Activated CD4-positive, CD25-positive, alpha-beta regulatory T cell treated with anti-CD3 and anti-CD28 coated beads, Interleukin-2, amount 50 U/mL, for 16 hours (primary cell): ENCODE measurements around the gene C16orf89.
"Not testable (repeated sequence)": the region's sequence is repeated elsewhere in the genome, so short reads cannot be mapped to it uniquely, and the experiment has no call there.

Experiments
- DNase-seq: peaks from one replicate; pipeline ENCODE4 v3.0.0-alpha.2; 2020; ENCODE audit warnings: low read depth, low spot score

Gene C16orf89

GRCh38 chr16:5060073-5060641, 5.6 kb downstream of the C16orf89 start:
- no peak for DNase-seq

GRCh38 chr16:5059386-5060072, 6.2 kb downstream of the C16orf89 start:
- DNase-seq, result no peak

GRCh38 chr16:5058476-5058875, 7.3 kb downstream of the C16orf89 start:
- DNase-seq, result no peak

- peak; percentile 10 for DNase-seq
Measured at GRCh38 chr16:5056352-5056751, 9.4 kb downstream of the C16orf89 start.

DNA sequence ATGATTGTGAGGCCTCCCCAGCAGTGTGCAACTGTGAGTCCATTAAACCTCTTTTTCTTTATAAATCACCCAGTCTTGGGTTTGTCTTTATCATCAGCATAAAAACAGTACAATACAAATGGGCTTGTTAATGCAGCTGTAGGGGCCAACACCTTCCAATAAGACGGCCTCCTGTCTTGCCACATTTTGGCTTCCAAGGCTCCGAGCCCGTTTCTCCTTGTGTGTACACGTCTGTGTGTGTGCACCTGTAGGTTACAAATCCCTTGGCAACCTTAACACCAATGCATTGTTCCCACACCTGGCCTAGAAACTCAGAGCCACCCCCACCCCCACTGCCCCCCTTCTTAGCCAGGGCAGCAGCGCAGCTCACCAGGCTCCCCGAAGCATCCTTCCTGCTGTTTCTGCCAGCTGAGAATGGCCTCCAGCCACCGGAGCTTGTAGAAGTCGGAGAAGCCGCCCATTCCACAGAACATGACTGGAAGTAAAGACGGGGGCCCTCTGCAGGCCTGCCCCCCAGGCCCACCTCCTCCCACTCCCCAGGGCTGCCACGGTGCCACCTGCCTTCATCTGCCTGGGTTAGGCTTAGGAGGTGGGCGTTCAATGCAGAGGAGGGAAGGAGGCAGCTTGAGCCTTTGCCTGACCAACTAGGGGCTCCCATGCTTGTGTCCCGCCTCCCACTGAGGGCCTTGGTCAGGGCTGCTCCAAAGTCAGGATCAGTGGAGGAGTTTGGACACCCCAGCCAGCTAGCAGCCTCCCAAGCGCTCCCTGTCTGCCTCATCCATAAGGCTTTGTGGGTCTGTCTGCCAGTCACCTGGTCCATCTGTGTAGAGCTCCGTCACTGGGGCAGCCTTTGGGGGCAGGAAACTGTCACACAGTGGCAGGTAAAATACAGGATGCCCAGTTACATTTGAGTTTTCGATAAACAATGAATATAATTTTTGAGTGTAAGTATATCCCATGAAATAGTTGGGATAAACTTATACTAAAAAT, 10.6 kb downstream of the C16orf89 start:
- no peak for DNase-seq

DNA sequence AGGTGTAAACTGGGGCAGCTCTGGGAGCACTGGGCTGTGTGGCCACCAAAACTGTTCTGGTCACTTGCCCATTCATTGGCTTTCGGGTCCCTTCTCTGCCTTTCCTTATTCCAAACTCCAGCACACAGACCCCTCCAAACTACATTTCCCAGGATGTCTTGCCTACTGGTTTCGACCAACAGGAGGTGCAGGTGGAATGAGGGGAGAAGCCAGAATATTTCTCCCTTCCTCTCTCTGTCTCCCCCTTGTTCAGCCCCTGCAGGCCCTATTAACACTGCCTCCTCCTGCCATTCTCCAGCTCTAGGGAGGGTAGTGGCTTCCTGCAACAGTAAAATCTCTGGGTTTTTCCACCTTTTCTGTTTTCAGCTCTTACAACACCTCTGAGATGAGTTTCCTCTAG, 18.8 kb downstream of the C16orf89 start:
- DNase-seq, result no peak

- no peak for DNase-seq
Measured at GRCh38 chr16:5045499-5046115, 20.1 kb downstream of the C16orf89 start.

DNA sequence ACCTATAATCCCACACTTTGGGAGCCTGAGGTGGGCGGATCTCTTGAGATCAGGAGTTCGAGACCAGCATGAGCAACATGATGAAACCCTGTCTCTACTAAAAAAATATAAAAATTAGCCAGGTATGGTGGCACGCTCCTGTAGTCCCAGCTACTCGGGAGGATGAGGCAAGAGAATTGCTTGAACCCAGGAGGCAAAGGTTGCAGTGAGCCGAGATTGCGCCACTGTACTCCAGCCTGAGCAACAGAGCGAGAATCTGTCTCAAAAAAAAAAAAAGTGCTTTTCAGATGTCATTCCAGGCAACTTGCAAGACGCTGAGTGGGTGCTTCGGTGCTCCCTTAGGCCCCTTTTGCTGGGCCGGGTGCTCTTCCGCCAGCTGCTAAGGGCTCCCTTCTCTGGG, 21.2 kb downstream of the C16orf89 start:
- not testable (repeated sequence) for DNase-seq

DNA sequence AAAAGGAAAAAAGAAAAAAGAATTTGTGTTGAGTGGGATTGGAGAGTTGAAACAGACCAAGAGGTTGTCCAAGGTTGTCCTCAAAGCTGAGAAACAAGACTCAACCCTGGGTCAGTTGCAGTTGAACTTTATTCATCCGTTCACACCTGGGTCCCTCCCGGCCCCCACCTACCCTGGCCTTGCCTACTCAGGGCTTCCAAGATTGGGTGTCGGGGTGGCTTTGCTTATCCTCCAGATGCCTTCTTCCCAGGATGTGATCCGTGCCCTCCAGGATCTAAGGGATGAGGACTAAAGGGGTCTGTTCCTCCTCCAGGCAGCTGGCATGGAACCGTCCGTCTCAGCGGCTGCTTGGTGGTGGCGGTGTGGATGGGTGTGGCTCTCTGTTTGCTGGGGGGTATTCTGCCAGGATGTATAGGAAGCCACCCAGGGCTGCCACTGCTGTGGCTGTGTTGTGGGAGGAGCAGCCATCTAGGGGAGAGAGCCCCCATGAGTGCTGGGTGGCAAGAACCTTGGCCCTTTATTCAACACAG, 21.7 kb downstream of the C16orf89 start:
- no peak for DNase-seq

DNA sequence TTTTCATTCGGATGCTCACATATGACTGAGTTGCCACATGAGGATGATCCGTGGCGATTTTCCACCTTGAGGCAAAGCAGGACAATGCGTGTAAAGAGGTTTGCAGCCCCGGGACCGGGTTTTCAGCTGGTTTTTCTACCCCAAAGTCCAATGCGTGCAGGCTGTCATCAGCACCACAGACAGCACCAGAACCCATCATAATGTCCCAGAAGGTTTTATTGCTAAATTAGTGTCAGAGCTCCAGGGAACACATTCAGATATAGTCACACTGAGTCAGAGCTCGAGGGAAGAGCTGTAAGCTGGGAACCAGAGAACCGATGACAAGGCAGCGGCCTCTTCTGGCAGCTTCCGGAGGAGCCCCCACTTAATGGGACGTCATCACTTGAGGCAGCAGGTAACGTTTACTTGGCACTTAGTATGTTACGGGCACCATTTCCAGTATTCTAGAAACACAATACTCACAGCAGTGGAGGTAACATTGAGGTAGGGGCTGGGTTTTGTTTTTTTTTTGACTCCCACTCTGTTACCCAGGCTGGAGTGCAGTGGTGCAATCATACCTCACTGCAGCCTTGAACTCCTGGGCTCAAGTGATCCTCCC, 23.1 kb downstream of the C16orf89 start:
- no peak for DNase-seq

DNA sequence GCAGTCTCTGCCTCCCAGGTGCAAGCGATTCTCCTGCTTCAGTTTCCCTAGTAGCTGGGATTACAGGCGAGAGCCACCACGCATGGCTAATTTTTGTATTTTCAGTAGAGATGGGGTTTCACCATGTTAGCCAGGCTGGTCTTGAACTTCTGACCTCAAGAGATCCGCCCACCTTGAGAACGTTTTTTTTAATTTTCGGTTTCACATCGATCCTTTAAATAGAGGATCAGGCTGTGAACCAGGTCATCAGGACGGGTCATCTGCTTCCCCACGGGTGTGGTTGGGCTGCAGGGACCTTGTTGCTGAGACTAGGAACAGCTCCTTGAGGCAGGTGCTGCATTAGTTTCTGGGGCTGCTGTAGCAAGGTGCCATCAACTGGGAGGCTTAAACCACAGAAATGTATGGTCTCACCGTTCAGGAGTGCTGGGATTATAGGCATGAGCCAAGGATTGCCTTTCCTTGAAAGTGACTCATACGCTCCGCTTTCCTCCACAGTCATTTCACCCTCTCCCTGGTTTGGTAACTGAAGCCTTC, 24.1 kb downstream of the C16orf89 start:
- no peak for DNase-seq

- no peak for DNase-seq
Measured at GRCh38 chr16:5040451-5040850, 25.3 kb downstream of the C16orf89 start.

DNA sequence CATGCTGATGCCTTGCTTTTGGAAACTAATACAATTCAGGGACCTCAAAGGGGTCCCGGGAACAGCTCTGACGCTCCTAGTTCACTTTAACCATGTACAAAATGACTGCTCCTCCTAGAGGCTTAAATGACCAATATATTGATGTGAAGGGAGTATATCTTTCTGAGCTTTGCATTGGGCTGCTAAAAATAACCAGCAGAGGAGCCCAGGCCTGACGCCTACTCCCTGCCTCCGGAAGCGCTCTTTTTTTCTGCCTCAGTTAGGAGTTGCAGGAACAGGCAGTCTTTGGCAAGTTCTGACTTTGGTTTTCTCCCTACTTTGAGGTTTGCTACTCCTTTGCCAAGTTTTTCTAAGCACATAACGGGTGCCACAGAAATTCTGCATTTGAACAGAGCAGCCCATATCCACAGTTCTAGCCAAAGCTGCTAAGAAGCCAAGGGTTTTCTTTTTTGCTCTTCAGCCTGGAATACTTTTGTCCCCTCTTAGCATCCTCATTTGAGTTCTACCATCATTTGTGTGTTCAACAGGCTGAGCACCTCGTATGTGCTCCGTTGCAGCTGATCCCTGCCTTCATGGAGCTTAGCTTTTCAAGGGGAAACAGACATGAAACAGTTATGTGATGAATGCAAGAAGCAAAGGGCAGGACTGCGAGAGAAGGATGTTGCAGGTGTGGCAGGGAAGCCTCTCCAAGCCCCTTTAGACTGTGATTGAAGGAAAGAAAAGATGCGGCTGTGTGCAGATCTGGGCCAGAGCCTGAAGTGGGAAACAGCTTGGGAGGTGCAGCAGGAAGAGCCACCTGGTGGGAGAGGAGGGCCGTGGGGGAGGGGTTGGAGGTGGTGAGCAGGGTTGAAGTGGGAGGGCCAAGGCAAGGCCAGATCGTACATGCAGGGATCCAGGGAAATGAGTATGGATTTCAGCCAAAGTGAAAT, 29.3 kb downstream of the C16orf89 start:
- DNase-seq, result no peak

DNA sequence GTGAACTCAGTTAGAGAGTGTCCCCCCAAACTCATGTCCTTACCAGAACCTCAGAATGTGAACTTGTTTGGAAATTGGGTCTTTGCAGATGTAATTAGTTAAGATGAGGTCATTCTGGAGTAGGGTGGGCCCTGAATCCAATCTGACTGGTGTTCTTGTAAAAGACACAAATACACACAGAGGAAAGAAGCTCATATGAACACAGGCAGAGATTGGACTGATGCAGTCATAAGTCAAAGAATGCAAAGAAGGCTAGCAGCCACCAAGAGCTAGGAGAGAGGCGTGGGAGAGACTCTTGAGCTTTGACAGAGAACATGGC, 29.9 kb downstream of the C16orf89 start:
- no peak for DNase-seq

DNA sequence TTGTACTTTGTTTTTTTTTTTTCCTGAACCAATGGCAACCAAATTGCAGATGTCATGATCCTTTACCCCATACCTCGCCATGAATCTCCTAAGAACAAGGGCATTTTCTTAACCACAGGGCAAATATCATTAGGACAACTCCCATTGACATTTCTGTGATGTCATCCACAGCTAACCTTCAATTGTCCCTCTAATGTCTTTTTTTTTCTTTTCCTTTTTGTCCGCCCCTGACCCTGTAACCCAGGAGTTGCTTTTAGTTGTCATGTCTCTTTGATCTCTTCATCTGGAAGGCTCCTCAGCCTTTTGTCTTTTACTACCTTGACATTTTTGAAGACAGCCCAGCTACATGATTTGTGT, 31.6 kb downstream of the C16orf89 start:
- DNase-seq, result no peak

GRCh38 chr16:5033256-5034166, 32.2 kb downstream of the C16orf89 start, which contains the start of gene NAGPA:
TSS of gene NAGPA (minus strand) at chr16:5033935. CDS start at chr16:5033914, 21 bp downstream.
- DNase-seq, result peak; percentile 64

- DNase-seq, result no peak
Measured at GRCh38 chr16:5032748-5033167, 33.0 kb downstream of the C16orf89 start.

DNA sequence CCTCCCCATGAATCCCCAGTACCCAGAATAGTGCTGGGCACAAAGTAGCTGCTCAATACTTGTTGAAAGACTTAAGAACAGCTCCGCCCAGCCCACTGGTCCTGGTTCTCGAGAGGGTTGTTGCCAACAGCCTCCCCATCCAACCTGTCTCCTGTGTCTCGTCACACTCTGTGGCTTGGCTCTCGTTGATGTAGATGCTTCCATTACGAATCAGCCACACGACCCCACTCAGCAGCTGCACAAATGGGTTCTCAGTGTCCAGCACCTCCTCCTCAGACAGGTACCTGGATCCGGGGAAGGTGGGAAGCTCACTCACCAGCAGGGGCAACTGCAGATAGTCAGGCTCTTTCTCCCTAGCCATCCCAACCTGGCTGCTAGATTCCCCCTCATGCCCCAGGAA, 34.2 kb downstream of the C16orf89 start:
- DNase-seq, result no peak

- no peak for DNase-seq
Measured at GRCh38 chr16:5030251-5030870, 35.4 kb downstream of the C16orf89 start.
